Endothelial cell of umbilical vein (primary cell): ENCODE measurements around the gene DR1. TPM values are rescaled to one million over a fixed set of nuclear protein-coding genes. Genes with fewer than 3 reads are reported as not detected.
"Not testable (repeated sequence)": the region's sequence is repeated elsewhere in the genome, so short reads cannot be mapped to it uniquely, and the experiment has no call there.

ENCODE experiments used
- BruUV-seq: library from RNA; stranded (reverse); fragments of 400-500 nt; replicated peaks from 2 replicates; lab custom pipeline; 2021; lab: Mats Ljungman, UMichigan
- CTCF ChIA-PET: fragments of 300-600, 350-600 bp; sonication (Branson Sonifier 250); formaldehyde crosslinking; loops from one replicate; lab custom pipeline; 2021; ENCODE audit warnings: antibody characterized with exemption, inconsistent platforms; lab: Charles Lee
- POLR2A ChIA-PET: fragments of 300-600, 350-600 bp; sonication (Branson Sonifier 250); formaldehyde crosslinking; loops from one replicate; lab custom pipeline; 2021; ENCODE audit warnings: antibody characterized with exemption, inconsistent platforms; lab: Charles Lee
- DNase-seq: peaks from one replicate; pipeline ENCODE4 v3.0.0-alpha.2; 2011; ENCODE audit warnings: low read depth, low spot score
- FAIRE-seq: peaks from 2 replicates; lab custom pipeline; 2011; peaks lifted over from hg19 to GRCh38; lab: Jason Lieb, UNC
- H2AFZ ChIP-seq: 2 replicates; pipeline ENCODE4 v1.6.0; 2012; ENCODE audit warnings: low read depth, low read length, control low read depth, inconsistent platforms
- H3K27ac ChIP-seq: 2 replicates; pipeline ENCODE4 v1.5.1; 2011; ENCODE audit warnings: low read depth, mild to moderate bottlenecking, control low read depth, low read length, moderate library complexity; ENCODE audit not compliant: insufficient read depth
- H3K27me3 ChIP-seq, 2 experiments: 2 replicates each; pipeline versions ENCODE4 v1.6.0 to v1.6.1; 2011; ENCODE audit warnings: low read length in 2 of 2, mixed read lengths in 1 of 2; ENCODE audit not compliant: control insufficient read depth in 2 of 2, insufficient read depth in 2 of 2
- H3K36me3 ChIP-seq, 2 experiments: 2 replicates in 1 of 2; 3 replicates in 1 of 2; pipeline ENCODE4 v1.5.1; 2011; ENCODE audit warnings: low read length in 2 of 2, mild to moderate bottlenecking in 1 of 2, moderate library complexity in 1 of 2; ENCODE audit not compliant: control insufficient read depth in 2 of 2, insufficient read depth in 2 of 2; ENCODE audit errors: extremely low read depth in 1 of 2
- H3K4me1 ChIP-seq: 3 replicates; pipeline ENCODE4 v1.5.1; 2011; ENCODE audit warnings: mild to moderate bottlenecking, low read length; ENCODE audit not compliant: control insufficient read depth, insufficient read depth; ENCODE audit errors: extremely low read depth
- H3K4me2 ChIP-seq: 2 replicates; pipeline ENCODE4 v1.6.1; 2011; ENCODE audit warnings: low read length, control low read depth, mixed read lengths; ENCODE audit not compliant: insufficient read depth
- H3K4me3 ChIP-seq, 3 experiments: fragments of 200-600 bp in 1 of 3; sonication (generic), shearing (Covaris generic) in 1 of 3; replicated peaks in 1 of 3; 2 replicates each; pipeline ENCODE4 v1.5.1; 2011 to 2016; ENCODE audit warnings: control low read depth in 3 of 3, low read length in 3 of 3, mild to moderate bottlenecking in 2 of 3, inconsistent platforms in 1 of 3, low read depth in 1 of 3, moderate library complexity in 1 of 3; ENCODE audit not compliant: insufficient read depth in 1 of 3
- H3K79me2 ChIP-seq: 2 replicates; pipeline ENCODE4 v1.6.0; 2012; ENCODE audit warnings: low read length, inconsistent platforms; ENCODE audit not compliant: control insufficient read depth, insufficient read depth
- H3K9ac ChIP-seq: replicated peaks from 2 replicates; pipeline ENCODE3; 2011; ENCODE audit warnings: low read length, control low read depth; ENCODE audit not compliant: insufficient read depth; ENCODE audit errors: extremely low read depth
- H3K9me1 ChIP-seq: replicated peaks from 3 replicates; pipeline ENCODE4 v1.6.0; 2011; ENCODE audit warnings: mild to moderate bottlenecking, low read length; ENCODE audit not compliant: control insufficient read depth, insufficient read depth; ENCODE audit errors: extremely low read depth
- H3K9me3 ChIP-seq: replicated peaks from 2 replicates; pipeline ENCODE4 v1.5.1; 2012; ENCODE audit warnings: low read length, inconsistent platforms; ENCODE audit not compliant: control insufficient read depth, insufficient read depth
- H4K20me1 ChIP-seq: replicated peaks from 2 replicates; pipeline ENCODE3; 2011; ENCODE audit warnings: mild to moderate bottlenecking, low read length; ENCODE audit not compliant: control insufficient read depth, insufficient read depth; ENCODE audit errors: extremely low read depth
- EZH2 ChIP-seq: IDR thresholded peaks from 2 replicates; pipeline ENCODE4 v1.6.1; 2012; ENCODE audit warnings: borderline replicate concordance, low read depth, mild to moderate bottlenecking, moderate library complexity, low read length, inconsistent platforms; ENCODE audit not compliant: severe bottlenecking
- GATA2 ChIP-seq: IDR thresholded peaks from 2 replicates; pipeline ENCODE4 v1.7.0; 2011; ENCODE audit warnings: low read depth, mild to moderate bottlenecking, moderate library complexity, mixed read lengths, low read length; ENCODE audit not compliant: insufficient read length, insufficient read depth
- POLR2AphosphoS5 ChIP-seq: IDR thresholded peaks from 2 replicates; pipeline ENCODE4 v1.6.1; 2012; ENCODE audit warnings: low read depth, mild to moderate bottlenecking, control low read depth, low read length, moderate library complexity; ENCODE audit not compliant: insufficient read depth
- dilution Hi-C: fragments of 300-500 bp; cut with MboI; formaldehyde crosslinking; loops from one replicate; pipeline ENCODE4 v1.15.0; 2019; ENCODE audit warnings: low sequenced_read_pairs; ENCODE audit not compliant: extremely low pct_ligation_motif_present
- intact Hi-C: fragments of 100-400 bp; cut with micrococcal nuclease; formaldehyde crosslinking; loops from one replicate; pipeline ENCODE4 v1.10.0; 2022
- polyA plus RNA-seq, 4 experiments: library from polyadenylated mRNA; depleted of rRNA in 3 of 4; stranded (reverse) in 3 of 4; unstranded in 1 of 4; fragments of >200 nt; gene quantifications; 2 replicates each; pipeline versions ENCODE4 v1.2.1 to v1.2.3, GENCODE V29; 2011 to 2012; ENCODE audit warnings: missing spikeins in 1 of 4
- total RNA-seq: library from RNA; stranded (reverse); gene quantifications from 2 replicates; pipeline ENCODE4 v1.2.3, GENCODE V29; 2021

Gene DR1
- total and polyA plus RNA-seq, 2 donors (not counting 3 experiments of a cell fraction or from before 2014, with no cell fraction given), result 11.7 to 49.4 TPM

DNA sequence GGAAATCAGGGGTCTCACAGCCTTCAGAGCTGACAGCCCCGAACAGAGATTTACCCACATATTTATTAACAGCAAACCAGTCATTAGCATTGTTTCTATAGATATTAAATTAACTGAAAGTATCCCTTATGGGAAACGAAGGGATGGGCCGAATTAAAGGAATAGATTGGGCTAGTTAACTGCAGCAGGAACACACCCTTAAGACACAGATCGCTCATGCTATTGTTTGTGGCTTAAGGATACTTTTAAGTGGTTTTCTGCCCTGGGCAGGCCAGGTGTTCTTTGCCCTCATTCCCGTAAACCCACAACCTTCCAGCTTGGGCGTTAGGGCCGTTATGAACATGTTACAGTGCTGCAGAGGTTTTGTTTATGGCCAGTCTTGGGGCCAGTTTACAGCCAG is 40.6 kb downstream of the DR1 start:
- DNase-seq, FAIRE-seq, CTCF ChIA-PET, intact Hi-C loops, POLR2A ChIA-PET, H4K20me1 ChIP-seq, BruUV-seq, H3K36me3 ChIP-seq, dilution Hi-C loops, H3K9me1 ChIP-seq, H3K4me1 ChIP-seq, H3K27ac ChIP-seq, H2AFZ ChIP-seq, H3K79me2 ChIP-seq, H3K4me2 ChIP-seq, H3K4me3 ChIP-seq, H3K27me3 ChIP-seq, H3K9ac ChIP-seq, H3K9me3 ChIP-seq: not testable (repeated sequence)

DNA sequence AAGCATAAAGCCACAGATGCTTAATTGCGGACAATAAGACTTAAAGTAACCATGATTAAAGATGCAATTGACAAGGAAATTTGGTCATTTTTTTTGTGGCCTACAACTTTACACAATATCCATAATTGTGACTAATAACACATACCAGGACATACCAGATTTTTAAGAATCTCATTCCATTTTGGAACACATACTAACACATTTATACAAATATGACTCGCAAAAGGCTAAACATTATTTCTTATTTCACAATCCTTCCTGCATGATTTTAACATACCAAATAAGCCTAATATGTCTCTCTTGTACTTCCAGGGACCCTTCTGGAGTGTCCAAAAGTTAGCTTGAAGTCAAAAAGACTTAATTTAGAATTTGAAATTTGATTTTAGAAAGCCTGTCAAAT is 48.8 kb downstream of the DR1 start:
- no peak overlapping the region for H3K27ac ChIP-seq
- H2AFZ ChIP-seq, result no peak overlapping the region
- TF ChIP-seq EZH2, result no peak
- TF ChIP-seq POLR2AphosphoS5, result no peak
- TF ChIP-seq GATA2, result no peak
- no peaks in the 10 kb centered on the region for H3K4me1 ChIP-seq
- H3K4me3 ChIP-seq, result no peak overlapping the region
- no TSS peak for BruUV-seq
- DNase-seq (no peak), FAIRE-seq (no peak)
- intact Hi-C loops (no loop called here), dilution Hi-C loops (no loop called here)
- ChIA-PET CTCF (interaction anchor here (3.6 kb wide), 1 partner anchor 90 kb away, joined by 10 read pairs; no protein-coding TSS in a partner anchor), POLR2A (interaction anchor here (0.6 kb wide), 1 partner anchor 90 kb away, joined by 3 read pairs; no protein-coding TSS in a partner anchor)
- no peaks in the 10 kb centered on the region for H3K36me3 ChIP-seq
- no peaks in the 10 kb centered on the region for H3K9me1 ChIP-seq
- no peak overlapping the region for H3K4me2 ChIP-seq
- no peaks in the 10 kb centered on the region for H3K9me3 ChIP-seq
- no peaks in the 10 kb centered on the region for H4K20me1 ChIP-seq
- H3K27me3 ChIP-seq, result peaks cover 0 to 2% of the 10 kb centered on the region in 2 experiments
- H3K79me2 ChIP-seq, result no peaks in the 10 kb centered on the region
- no peak overlapping the region for H3K9ac ChIP-seq
